Right ventricle myocardium inferior (tissue), 1 donor: ENCODE data around the gene FAM185A. TPM values are rescaled to one million over a fixed set of nuclear protein-coding genes. Genes with fewer than 3 reads are reported as not detected.
"Not testable (repeated sequence)": the region's sequence is repeated elsewhere in the genome, so short reads cannot be mapped to it uniquely, and the experiment has no call there.

ENCODE experiments used
- ATAC-seq: fragments of 200-7000 bp; cut with Tn5 transposase; one replicate; pipeline ENCODE4 v1.9.1; 2020; ENCODE audit warnings: mild to moderate bottlenecking, moderate library complexity
- DNase-seq: peaks from one replicate; pipeline ENCODE4 v3.0.0; 2021; ENCODE audit errors: missing footprints
- intact Hi-C: fragments of 100-400 bp; cut with DNase I; formaldehyde crosslinking; loops from one replicate; pipeline ENCODE4 v1.11.0; 2022
- total RNA-seq: library from RNA; stranded (reverse); fragmentation: NEBNext Ultra II Directional; extraction: Animal tissue kit (Norgen Biotek cat#: 25700); gene quantifications from one replicate; pipeline ENCODE4 v1.2.1, GENCODE V29; 2021
- donor health status: DM: no; HTN: yes; CAD: no; lungs with severe emphysema.

FAM185A gene
- total RNA-seq, 1 donor from 2014 or later = 8.0 TPM

DNA sequence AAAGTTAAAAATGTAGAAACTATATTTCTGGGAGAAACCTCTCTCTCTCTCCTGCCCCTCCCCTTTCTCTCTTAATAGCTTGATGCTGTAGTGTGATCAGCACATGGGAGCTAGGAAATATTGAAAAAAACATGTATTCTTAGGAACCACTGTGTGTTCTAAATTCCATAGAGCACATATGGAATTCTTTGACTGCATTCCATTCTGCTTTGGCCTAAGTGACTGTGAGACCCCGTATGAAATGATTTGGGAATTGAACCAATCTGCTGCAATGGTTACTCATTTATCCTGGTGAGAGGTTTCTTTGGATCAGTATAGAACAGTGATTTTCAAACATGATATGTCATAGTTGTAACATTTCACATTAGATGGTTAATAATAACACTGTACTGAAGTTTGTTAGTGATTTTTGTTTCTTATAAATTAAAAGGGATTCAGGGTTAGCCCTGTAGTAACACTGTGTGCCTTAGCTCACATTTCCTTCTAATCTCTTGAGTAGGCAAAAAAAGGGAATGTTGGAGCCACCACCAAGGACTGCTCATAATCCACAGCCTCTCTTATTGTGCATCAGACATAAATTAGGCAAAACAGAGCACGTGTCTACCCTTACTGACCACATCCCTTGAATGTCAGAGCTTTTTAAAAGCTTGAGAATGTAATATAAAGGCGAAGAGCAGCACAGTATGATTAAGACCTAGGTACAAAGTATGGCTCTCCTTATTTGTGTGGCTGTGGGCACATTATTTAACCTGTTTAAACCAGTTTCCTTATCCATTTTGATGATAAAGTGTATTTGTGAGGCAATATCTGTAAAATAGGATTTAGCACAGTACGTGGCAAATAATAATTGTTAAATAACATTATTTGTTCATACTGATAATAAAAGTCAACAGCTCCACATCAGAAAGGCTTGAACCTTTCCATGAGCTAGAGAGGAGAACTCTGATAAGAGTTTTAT is 69.1 kb downstream of the FAM185A start:
- ATAC-seq (no peak), DNase-seq (no peak)
- intact Hi-C loops = no loop called here

DNA sequence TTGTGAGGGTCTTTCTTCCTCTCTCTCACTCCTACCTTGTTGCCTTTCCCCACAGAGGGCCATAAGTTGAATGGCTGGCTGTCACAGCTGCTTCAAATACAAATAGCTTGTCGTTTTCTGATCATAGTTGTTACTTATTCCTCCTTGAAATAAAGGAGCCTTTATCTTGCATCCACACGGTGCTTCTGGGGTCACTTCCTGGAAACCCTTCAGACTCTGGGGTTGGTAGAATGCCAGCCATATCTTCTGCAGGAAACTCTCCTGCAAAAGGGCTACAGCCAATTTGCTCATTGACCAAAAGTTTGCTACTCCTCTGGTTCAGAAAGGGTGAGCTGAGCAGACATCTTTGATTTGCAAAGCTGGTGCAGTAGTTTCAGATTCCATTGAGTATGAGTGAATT is 70.4 kb downstream of the FAM185A start:
- DNase-seq (no peak), ATAC-seq (no peak)
- intact Hi-C loops = no loop called here

DNA sequence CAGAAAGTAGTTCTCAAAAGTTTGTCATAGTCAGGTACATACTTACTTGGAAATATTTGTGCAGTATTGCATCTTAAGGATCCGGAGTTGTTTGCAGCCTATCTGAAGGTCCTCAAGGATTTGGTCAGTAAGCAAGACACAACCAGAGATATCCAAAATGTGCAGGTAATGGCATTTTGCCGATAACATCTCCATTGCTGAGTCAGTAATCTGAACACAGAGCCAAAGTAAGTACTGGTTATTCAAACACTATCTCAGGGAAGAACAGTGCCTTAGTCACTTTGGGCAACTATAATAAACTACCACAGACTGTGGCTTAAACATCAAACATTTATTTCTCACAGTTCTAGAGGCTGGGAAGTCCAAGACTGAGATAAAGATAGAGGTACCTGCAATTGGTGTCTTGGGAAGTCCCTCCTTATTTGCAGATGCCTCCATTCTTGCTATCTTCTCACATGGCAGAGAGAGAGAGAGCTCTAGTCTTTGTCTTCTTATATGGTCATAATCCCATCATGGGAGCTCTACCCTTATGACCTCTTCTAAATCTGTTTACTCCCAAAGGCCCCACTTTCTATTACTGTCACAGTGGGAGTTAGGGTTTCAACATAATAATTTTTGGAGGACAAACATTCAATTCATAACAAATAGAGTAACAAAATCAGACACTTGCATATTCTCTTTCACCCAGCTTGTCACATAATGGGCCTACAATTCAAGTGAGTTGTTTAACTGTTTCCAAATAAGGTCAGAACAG is 73.4 kb downstream of the FAM185A start:
- no peak for ATAC-seq
- DNase-seq = no peak
- intact Hi-C loops = no loop called here

DNA sequence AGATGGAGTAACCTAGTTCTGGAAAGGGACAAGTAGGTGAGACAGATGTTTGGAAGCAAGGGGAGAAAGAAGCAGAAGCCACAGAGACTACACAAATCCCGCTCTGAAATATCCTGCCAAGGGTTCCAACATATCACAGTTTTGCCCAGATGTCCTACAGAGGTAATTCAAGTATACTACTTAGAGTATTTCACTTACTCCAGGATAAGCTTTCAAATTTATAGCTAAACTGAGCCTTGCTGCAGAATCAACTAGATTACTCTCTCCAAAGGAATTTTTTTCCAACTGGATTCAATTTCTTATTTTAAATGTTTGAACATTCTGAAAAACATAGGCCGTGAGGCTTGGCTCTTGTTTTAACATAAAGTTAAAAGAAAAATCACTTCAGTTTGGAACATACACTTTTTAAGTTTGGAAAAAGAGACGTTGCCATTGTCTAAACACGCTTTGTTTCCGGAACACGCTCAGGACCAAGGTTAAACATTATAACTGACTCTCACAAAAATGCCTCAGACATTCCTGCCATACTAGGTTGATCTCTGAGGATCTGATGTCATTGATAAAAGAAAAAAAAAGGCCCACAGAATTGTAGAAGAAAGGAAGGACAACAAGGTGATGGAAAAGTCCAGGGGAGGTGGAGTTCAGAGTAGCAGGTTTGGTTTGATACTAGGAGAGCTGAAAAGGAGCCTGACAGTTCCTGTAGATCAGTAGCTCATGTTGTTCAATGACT is 74.8 kb downstream of the FAM185A start:
- no peak for DNase-seq

GRCh38 chr7:102828286-102828685 is 79.5 kb downstream of the FAM185A start:
- ATAC-seq = no peak
- no peak for DNase-seq
- intact Hi-C loops = no loop called here

More for the DNA sequence above, 74.8 kb downstream of the FAM185A start:
- intact Hi-C loops = no loop called here
- ATAC-seq = no peak

GRCh38 chr7:102829075-102829474 is 80.3 kb downstream of the FAM185A start:
- DNase-seq (no peak), ATAC-seq (no peak)
- intact Hi-C loops = no loop called here

DNA sequence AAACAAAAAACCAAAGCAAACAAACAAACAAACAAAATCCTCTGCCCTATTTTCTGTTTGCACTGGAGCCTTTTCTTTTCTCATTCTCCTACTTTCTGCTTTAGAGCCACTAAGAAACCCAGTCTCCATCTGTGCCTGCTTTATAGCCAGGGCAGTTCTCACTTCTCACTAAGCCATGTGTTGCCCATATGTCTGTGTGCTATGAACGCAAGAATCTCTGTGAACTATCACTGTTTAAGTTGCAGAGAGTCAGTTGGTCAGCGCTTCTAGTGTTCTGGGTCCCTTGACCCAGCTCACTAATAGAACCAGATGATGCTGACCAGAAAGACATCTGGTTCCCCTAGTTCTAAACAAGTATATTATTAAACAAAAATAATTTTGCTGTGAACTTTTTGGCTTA is 81.4 kb downstream of the FAM185A start:
- ATAC-seq (no peak), DNase-seq (no peak)
- intact Hi-C loops = no loop called here

DNA sequence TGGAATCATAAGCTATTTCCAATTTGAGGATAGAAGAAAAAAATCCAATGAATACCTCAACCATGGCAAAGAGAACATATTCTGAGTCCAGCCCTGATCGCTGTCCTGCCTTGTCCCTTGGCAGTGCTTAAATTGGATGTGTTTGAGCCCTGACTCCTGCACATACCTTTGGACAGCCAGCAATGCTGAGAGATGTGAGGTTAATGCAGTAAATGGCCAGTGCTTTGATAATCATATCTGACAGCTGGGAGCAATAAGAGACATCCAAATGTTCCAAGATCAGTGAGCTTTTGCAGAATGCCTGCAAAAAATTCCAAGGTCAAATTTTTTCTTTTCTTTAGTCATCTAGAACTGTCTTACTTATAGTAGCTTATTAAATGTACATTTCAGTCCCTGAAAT is 83.9 kb downstream of the FAM185A start:
- no peak for DNase-seq
- intact Hi-C loops = no loop called here
- ATAC-seq = no peak

- intact Hi-C loops = no loop called here
- ATAC-seq (no peak), DNase-seq (no peak)
Observed at GRCh38 chr7:102833343-102833742, 84.5 kb downstream of the FAM185A start.

DNA sequence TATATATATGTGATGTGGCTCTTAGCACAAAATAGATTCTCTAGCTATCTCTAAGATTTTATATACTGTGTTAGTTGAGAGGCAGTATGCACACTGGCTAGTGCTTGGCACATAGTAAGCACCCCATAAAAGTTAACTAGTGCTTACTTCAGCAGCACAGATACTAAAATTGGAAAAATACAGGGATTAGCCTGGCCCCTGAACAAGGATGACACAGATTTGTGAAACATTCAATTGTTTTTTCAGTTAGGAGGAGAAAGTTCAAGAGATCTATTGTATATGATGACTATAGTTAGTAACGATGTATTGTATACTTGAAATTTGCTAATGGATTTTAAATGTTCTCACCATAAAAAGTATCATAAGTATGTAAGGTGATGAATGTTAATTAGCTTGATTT is 85.7 kb downstream of the FAM185A start:
- intact Hi-C loops = no loop called here
- ATAC-seq = no peak
- DNase-seq = no peak

DNA sequence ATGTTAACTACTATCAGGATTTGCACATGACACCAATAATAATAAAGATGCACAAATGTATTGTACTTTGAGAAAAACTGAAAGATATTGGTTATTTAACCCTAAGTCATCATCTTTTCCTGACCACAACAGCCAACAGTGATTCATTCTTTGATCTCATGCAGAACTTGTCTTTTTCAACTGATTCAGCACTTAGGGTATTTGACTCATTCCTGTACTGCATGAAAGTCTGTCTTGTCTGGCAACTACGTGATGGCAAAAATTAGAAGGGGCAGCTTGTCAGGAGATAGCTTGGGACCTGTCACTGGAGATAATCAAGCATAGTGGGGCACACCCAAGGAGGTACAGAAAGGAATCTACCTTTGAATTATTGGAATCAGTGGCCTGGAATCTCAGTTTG is 86.2 kb downstream of the FAM185A start:
- intact Hi-C loops = no loop called here
- ATAC-seq = no peak
- no peak for DNase-seq

DNA sequence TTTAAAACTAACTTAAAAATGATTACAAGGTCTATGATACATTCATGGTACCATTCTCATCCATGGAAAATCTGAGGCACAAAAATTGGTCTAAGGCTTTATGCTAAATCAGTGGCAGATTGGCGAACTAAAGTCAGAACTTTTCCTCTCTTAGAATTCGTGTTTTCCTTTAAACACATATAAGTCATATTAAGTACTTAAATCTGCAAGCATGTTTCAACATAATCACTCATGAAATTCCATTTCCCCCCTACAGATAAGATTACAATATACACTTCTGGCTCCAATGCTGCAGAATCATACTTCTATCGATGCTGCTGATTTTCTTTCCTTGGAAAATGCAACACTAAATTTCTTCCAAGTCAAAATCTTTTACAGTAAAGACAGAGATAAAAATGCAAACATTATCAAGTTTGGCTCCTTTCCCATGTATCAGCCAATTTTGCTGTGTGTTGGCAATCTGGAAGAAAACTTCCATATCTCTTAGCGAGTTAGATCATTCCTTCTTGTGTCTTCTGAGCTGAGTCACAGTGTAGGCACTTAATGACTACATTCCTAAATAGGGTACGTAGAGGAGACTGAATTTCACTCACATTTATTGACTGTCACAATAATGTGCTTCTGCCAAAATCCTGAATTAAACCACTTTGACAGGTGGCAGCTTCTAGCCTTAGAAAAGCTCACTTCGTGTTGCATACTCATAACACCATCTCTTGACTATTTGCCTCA is 87.6 kb downstream of the FAM185A start:
- DNase-seq (no peak), ATAC-seq (no peak)
- intact Hi-C loops = no loop called here

DNA sequence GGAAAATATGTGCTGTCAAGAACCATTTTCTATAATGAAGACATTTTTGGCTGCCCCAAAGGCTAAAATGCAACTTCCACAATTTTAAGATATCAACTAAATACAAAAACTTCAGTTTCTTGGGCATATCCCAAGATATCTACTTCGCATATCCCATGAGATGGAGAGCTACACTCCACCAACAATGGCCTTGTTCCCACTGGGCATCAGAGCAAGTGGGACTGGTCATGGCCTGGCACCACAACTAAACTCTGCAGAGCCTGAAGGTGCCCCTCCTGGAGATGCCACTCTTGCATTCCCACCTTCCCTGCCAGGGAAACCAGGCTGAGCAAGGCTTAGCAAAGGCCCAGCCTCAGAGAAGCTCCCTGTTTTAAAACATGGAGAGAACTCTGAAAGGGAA is 88.2 kb downstream of the FAM185A start:
- no peak for DNase-seq
- ATAC-seq = no peak
- intact Hi-C loops = no loop called here

GRCh38 chr7:102837802-102838201 is 89.0 kb downstream of the FAM185A start:
- ATAC-seq (no peak), DNase-seq (no peak)
- intact Hi-C loops = no loop called here

DNA sequence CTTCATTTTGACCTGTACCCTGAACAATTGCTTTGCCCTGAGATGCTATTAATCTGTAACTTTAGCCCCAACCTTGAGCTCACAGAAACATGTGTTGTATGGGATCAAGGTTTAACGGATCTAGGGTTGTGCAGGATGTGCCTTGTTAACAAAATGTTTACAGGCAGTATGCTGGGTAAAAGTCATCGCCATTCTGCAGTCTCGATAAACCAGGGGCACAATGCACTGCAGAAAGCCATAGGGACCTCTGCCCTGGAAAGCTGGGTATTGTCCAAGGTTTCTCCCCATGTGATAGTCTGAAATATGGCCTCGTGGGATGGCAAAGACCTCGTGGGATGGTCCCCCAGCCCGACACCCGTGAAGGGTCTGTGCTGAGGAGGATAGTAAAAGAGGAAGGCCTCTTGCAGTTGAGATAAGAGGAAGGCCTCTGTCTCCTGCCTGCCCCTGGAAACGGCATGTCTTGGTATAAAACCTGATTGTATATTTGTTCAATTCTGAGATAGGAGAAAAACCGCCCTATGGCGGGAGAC is 89.8 kb downstream of the FAM185A start:
- ATAC-seq, intact Hi-C loops, DNase-seq: not testable (repeated sequence)

DNA sequence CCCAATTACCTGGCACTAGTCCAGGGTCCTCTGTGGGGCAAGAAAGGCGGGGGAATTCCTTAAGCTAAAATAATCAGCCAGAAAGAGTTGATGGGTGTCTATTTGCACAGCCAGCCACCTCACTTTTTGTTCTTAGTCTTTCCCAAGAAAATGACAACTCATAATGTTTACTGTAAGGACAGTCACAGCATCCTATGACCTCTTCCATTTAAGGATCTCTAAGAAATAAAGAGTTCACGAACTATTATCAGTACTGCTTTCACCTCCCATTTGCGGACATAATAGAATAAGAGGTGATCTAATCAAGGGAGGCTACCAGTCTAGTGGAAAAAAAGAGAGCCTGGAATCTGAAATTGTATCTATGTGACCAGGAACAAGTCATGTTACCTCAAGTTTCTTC is 91.6 kb downstream of the FAM185A start:
- intact Hi-C loops = no loop called here
- no peak for DNase-seq
- no peak for ATAC-seq

- intact Hi-C loops = no loop called here
- no peak for DNase-seq
- ATAC-seq = no peak
Observed at GRCh38 chr7:102841290-102841689, 92.5 kb downstream of the FAM185A start.

DNA sequence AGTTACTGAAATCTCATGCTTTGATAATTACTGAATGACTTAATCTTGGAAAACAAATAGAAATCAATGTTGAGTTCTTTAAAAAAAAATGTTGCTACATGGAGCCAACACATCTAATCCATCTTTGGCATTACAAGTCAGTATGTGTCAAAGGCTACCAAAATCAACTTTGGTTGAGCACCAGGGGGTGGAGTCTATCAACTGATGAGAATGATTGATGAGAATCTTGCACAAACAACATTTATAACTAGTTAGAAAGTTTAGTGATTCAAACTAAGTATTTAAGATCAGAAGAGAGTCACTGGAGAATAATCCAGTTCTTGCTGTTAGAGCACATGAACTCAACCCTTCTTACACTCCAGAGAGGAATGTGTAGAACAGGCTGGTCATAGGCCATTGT is 93.5 kb downstream of the FAM185A start:
- DNase-seq = no peak
- intact Hi-C loops = no loop called here
- ATAC-seq = no peak

GRCh38 chr7:102843850-102844249 is 95.1 kb downstream of the FAM185A start:
- ATAC-seq (no peak), DNase-seq (no peak)
- intact Hi-C loops = no loop called here
